GM12874 (cell line): ENCODE measurements around the gene KCNJ5.

ENCODE experiments used
- TF ChIP-seq, protein P1 (sequence below): IDR thresholded peaks from 2 replicates; pipeline ENCODE4 v1.5.1; 2011; ENCODE audit warnings: low read depth, mild to moderate bottlenecking, control low read depth, low read length, moderate library complexity; ENCODE audit not compliant: insufficient read depth

KCNJ5 gene

DNA sequence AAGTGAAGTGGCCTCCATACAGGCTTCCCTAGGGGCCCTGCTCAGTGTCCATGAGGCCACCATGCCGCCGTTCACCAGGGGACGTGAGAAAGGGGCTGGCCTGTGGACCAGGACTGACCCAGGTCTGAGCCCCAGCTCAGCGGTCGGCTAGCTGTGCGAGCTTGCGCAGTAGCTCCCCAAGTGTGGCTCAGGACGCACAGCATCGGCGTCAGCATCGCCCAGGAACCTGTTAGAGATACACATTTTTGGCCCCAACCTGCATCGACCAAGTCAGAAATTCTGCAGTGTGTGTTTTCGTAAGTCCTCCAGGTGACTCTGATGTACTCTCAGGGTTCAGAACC, 51.1 kb downstream of the KCNJ5 start:
- TF ChIP-seq, protein P1, sequence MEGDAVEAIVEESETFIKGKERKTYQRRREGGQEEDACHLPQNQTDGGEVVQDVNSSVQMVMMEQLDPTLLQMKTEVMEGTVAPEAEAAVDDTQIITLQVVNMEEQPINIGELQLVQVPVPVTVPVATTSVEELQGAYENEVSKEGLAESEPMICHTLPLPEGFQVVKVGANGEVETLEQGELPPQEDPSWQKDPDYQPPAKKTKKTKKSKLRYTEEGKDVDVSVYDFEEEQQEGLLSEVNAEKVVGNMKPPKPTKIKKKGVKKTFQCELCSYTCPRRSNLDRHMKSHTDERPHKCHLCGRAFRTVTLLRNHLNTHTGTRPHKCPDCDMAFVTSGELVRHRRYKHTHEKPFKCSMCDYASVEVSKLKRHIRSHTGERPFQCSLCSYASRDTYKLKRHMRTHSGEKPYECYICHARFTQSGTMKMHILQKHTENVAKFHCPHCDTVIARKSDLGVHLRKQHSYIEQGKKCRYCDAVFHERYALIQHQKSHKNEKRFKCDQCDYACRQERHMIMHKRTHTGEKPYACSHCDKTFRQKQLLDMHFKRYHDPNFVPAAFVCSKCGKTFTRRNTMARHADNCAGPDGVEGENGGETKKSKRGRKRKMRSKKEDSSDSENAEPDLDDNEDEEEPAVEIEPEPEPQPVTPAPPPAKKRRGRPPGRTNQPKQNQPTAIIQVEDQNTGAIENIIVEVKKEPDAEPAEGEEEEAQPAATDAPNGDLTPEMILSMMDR, result no peak

GRCh38 chr11:128942817-128943427, 51.8 kb downstream of the KCNJ5 start, which contains the start of gene TP53AIP1:
Gene TP53AIP1 (minus strand): TSS chr11:128942871. CDS start chr11:128937818, 5,053 bp downstream.
- TF ChIP-seq, protein P1, result no peak

DNA sequence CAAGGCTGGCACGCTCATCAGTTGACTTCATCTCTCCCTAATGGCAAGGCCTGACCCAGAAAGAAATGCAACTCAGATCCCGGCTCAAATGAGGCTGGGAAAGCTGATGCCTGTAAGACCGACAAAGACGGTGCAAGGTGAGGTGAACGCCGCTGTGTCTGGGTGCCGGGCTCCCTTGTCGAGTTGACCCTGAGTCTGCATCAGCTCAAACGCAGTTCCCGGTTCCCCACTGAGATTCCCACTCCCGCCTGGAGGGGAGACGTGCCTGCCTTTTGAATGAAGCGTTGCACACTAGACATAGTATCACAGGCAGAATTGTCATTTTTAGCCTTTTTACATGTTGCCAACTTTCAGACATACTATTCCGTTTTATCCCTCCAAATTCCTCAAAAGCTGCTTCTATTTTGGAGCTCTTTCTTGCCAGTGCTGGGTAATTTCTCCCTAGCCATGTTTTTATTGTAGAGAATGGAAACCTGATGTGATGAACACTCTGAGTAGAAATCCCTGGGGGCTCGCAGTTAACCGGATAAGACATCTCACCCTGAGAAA, 52.3 kb downstream of the KCNJ5 start:
- TF ChIP-seq, protein P1, result no peak

DNA sequence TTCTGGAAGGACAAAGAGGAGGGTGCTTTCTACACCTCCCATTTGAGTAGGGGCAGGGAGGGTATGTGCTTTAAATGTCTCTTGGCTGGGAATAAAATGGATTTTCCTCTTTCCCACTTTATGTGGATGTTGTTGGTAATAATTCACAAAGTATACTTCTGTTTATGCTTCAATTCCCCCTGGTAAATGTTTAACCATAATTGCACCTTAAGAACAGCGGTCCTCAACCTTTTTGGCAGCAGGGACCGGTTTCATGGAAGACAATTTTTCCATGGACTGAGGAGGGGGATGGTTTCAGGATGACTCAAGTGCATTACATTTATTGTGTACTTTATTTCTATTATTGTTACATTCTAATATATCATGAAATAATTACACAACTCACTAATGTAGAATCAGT, 55.5 kb downstream of the KCNJ5 start:
- TF ChIP-seq, protein P1, result no peak

DNA sequence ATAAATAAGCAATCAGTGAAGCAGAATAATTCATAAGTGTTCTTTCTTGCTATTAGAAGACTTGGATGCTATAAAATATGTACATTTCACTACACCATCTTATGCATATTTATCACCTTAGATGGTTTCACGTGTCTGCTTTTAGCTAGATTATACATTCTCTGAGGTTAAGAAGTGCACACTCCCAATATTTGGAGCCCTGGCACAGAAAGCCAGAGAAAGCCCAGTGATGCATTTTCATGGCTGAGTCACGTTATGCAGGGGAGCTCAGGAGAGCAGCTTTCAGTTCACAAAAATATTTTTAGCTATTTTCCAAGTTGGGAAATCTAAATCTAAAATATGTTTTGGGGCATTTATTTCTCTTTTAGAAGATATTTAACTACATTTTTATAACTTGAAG, 56.6 kb downstream of the KCNJ5 start:
- TF ChIP-seq, protein P1, result no peak

DNA sequence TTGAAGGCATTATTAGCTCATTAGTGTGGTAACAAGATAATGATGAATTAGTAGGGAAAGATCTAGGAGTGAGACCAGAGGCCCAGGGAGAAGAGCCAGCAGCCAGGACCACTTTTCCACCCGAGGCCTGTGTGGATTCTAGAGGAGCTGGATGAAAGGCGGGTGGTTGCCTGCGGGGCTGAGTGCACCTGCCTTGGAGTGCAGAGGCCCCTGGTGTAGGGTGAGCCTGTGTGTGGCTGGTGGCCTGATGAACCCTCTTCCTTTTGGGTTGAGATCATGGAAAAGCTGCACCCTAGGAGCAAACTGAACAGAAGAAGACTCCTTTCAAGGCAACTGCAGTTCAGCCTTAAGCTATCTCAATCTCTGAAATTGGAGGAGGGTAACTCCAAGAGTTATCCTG, 57.4 kb downstream of the KCNJ5 start:
- TF ChIP-seq, protein P1, result peak; percentile 19; the same call in 1 of the 2 replicates

DNA sequence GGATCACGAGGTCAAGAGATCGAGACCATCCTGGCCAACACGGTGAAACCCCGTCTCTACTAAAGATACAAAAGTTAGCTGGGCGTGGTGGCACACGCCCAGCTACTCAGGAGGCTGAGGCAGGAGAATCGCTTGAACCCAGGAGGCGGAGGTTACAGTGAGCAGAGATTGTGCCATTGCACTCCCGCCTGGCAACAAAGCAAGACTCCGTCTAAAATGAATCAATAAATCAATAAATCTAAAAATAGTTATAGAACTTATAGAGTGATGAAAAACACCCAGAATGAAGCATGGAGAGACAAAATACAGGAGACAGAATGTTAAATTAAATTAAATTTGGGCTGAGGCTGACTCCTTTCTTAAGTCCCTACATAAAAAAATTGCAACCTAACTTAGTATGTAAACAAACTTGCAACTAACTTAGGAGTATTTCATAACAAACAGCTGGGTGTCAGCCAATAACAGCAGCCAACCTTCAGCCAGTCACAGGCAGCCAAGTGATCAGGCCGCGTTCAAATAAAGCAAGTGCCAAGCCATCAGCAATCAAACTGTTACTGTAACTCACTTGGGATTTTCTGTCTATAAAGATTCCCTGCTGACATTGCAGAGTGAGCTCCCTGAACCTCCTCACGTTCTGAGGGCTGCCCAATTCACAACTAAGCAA, 58.8 kb downstream of the KCNJ5 start:
- TF ChIP-seq, protein P1, result no peak
